GM19328 (cell line): Measurements from ENCODE around the gene MUC5B.

ENCODE experiments used
- ATAC-seq: cut with Tn5 transposase; IDR thresholded peaks from one replicate; pipeline ENCODE4 v1.9.1; 2021; ENCODE audit warnings: mild to moderate bottlenecking, moderate library complexity; ENCODE audit not compliant: unreplicated experiment

The MUC5B gene

GRCh38 chr11:1218788-1219445, 3.9 kb upstream of the MUC5B start:
- ATAC-seq: no peak

GRCh38 chr11:1219446-1219833, 3.4 kb upstream of the MUC5B start:
- ATAC-seq: no peak

GRCh38 chr11:1219834-1220815, 2.7 kb upstream of the MUC5B start:
- ATAC-seq: no peak

GRCh38 chr11:1220941-1221721, 1.7 kb upstream of the MUC5B start:
- no peak for ATAC-seq

GRCh38 chr11:1221848-1222311, 986 bp upstream of the MUC5B start:
- no peak for ATAC-seq

GRCh38 chr11:1223346-1224110, 662 bp downstream of the MUC5B start:
- no peak for ATAC-seq

- no peak for ATAC-seq
These were observed 1.2 kb downstream of the MUC5B start for GRCh38 chr11:1224111-1224490.

GRCh38 chr11:1224491-1225385, 1.9 kb downstream of the MUC5B start:
- no peak for ATAC-seq

GRCh38 chr11:1225386-1226225, 2.7 kb downstream of the MUC5B start:
- ATAC-seq: no peak

GRCh38 chr11:1226226-1226985, 3.5 kb downstream of the MUC5B start:
- no peak for ATAC-seq

- no peak for ATAC-seq
These were observed 4.2 kb downstream of the MUC5B start for GRCh38 chr11:1226986-1227550.

- ATAC-seq: no peak
These were observed 4.8 kb downstream of the MUC5B start for GRCh38 chr11:1227551-1228100.

- no peak for ATAC-seq
These were observed 5.4 kb downstream of the MUC5B start for GRCh38 chr11:1228101-1228821.

- ATAC-seq: no peak
These were observed 6.1 kb downstream of the MUC5B start for GRCh38 chr11:1228921-1229451.

- ATAC-seq: no peak
These were observed 6.7 kb downstream of the MUC5B start for GRCh38 chr11:1229471-1230120.

- ATAC-seq: no peak
These were observed 7.2 kb downstream of the MUC5B start for GRCh38 chr11:1230121-1230455.
